H9 (cell line): ENCODE data around the gene SPAG5. TPM values are rescaled to one million over a fixed set of nuclear protein-coding genes. Genes with fewer than 3 reads are reported as not detected.

Experiments
- DNase-seq: peaks from one replicate; pipeline ENCODE4 v3.0.0-alpha.2; 2017
- H2AFZ ChIP-seq: one replicate; pipeline ENCODE4 v1.6.1; 2013; ENCODE audit warnings: mild to moderate bottlenecking, low read length, control low read depth, moderate library complexity
- H2AK5ac ChIP-seq: 2 replicates; pipeline ENCODE4 v1.6.1; 2013; ENCODE audit warnings: low read length, control low read depth, mixed read lengths; ENCODE audit not compliant: insufficient read length
- H2BK120ac ChIP-seq: one replicate; pipeline ENCODE4 v1.6.1; 2013; ENCODE audit warnings: low read depth, mild to moderate bottlenecking, low read length, control low read depth, inconsistent platforms; ENCODE audit not compliant: poor library complexity, severe bottlenecking
- H2BK12ac ChIP-seq: 2 replicates; pipeline ENCODE4 v1.6.1; 2013; ENCODE audit warnings: low read length, control low read depth, mixed read lengths, low read depth; ENCODE audit not compliant: insufficient read length
- H2BK15ac ChIP-seq: 2 replicates; pipeline ENCODE4 v1.6.1; 2013; ENCODE audit warnings: low read depth, low read length, control low read depth
- H2BK20ac ChIP-seq: one replicate; pipeline ENCODE4 v1.6.1; 2013; ENCODE audit warnings: low read depth, mild to moderate bottlenecking, low read length, control low read depth, inconsistent platforms; ENCODE audit not compliant: poor library complexity, severe bottlenecking
- H2BK5ac ChIP-seq: 2 replicates; pipeline ENCODE4 v1.6.1; 2013; ENCODE audit warnings: low read length, control low read depth, mixed read lengths; ENCODE audit not compliant: insufficient read length
- H3K14ac ChIP-seq: 2 replicates; pipeline ENCODE4 v1.6.1; 2013; ENCODE audit warnings: low read length, control low read depth; ENCODE audit not compliant: insufficient read depth
- H3K18ac ChIP-seq: 2 replicates; pipeline ENCODE4 v1.6.1; 2013; ENCODE audit warnings: low read depth, mild to moderate bottlenecking, mixed read lengths, low read length, control low read depth; ENCODE audit not compliant: insufficient read length
- H3K23ac ChIP-seq: 2 replicates; pipeline ENCODE4 v1.6.1; 2013; ENCODE audit warnings: low read length, control low read depth, mixed read lengths, low read depth; ENCODE audit not compliant: insufficient read length
- H3K23me2 ChIP-seq: 2 replicates; pipeline ENCODE4 v1.6.1; 2013; ENCODE audit warnings: low read depth, mild to moderate bottlenecking, mixed read lengths, low read length, control low read depth; ENCODE audit not compliant: insufficient read length, poor library complexity, severe bottlenecking
- H3K27ac ChIP-seq: 2 replicates; pipeline ENCODE4 v1.5.1; 2013; ENCODE audit warnings: low read length, control low read depth, mixed read lengths, low read depth; ENCODE audit not compliant: insufficient read length
- H3K27me3 ChIP-seq: 2 replicates; pipeline ENCODE4 v1.6.1; 2013; ENCODE audit warnings: low read length, control low read depth, inconsistent platforms; ENCODE audit not compliant: insufficient read depth
- H3K4ac ChIP-seq: 2 replicates; pipeline ENCODE4 v1.6.1; 2013; ENCODE audit warnings: low read depth, mild to moderate bottlenecking, control low read depth, inconsistent platforms, low read length, moderate library complexity
- H3K4me1 ChIP-seq: 2 replicates; pipeline ENCODE4 v1.6.1; 2013; ENCODE audit warnings: low read length, control low read depth, inconsistent platforms; ENCODE audit not compliant: insufficient read depth
- H3K4me2 ChIP-seq: 2 replicates; pipeline ENCODE4 v1.6.1; 2013; ENCODE audit warnings: low read length, control low read depth, mixed read lengths; ENCODE audit not compliant: insufficient read length, insufficient read depth
- H3K56ac ChIP-seq: 2 replicates; pipeline ENCODE4 v1.6.1; 2013; ENCODE audit warnings: low read depth, mild to moderate bottlenecking, mixed read lengths, low read length, control low read depth; ENCODE audit not compliant: insufficient read length
- H3K79me1 ChIP-seq: 2 replicates; pipeline ENCODE4 v1.6.1; 2013; ENCODE audit warnings: low read depth, mild to moderate bottlenecking, moderate library complexity, low read length, control low read depth, inconsistent platforms; ENCODE audit not compliant: insufficient read depth, poor library complexity, severe bottlenecking
- H3K79me2 ChIP-seq: 2 replicates; pipeline ENCODE4 v1.6.1; 2013; ENCODE audit warnings: low read length, control low read depth, inconsistent platforms; ENCODE audit not compliant: insufficient read depth
- H3K9ac ChIP-seq: 2 replicates; pipeline ENCODE4 v1.6.1; 2013; ENCODE audit warnings: low read length, control low read depth, mixed read lengths; ENCODE audit not compliant: insufficient read length; ENCODE audit errors: extremely low read depth
- H3K9me3 ChIP-seq: one replicate; pipeline ENCODE4 v1.6.1; 2013; ENCODE audit warnings: low read depth, low read length, inconsistent platforms; ENCODE audit not compliant: control insufficient read depth
- H3T11ph ChIP-seq: one replicate; pipeline ENCODE4 v1.6.1; 2013; ENCODE audit warnings: mild to moderate bottlenecking, low read length, control low read depth, inconsistent platforms
- H4K20me1 ChIP-seq: one replicate; pipeline ENCODE4 v1.6.1; 2013; ENCODE audit not compliant: control insufficient read depth, insufficient read length, insufficient read depth
- H4K5ac ChIP-seq: 2 replicates; pipeline ENCODE4 v1.6.1; 2013; ENCODE audit warnings: low read depth, mild to moderate bottlenecking, mixed read lengths, low read length, control low read depth; ENCODE audit not compliant: insufficient read length
- H4K8ac ChIP-seq: replicated peaks from 2 replicates; pipeline ENCODE4 v1.6.1; 2013; ENCODE audit warnings: low read length, control low read depth, mixed read lengths, low read depth; ENCODE audit not compliant: insufficient read length
- H4K91ac ChIP-seq: 2 replicates; pipeline ENCODE4 v1.6.1; 2013; ENCODE audit warnings: low read depth, mild to moderate bottlenecking, moderate library complexity, mixed read lengths, low read length, control low read depth; ENCODE audit not compliant: insufficient read length
- H3K27ac Mint-ChIP-seq, 3 experiments: 2 replicates in 2 of 3; 3 replicates in 1 of 3; pipeline ENCODE4 v1.8.0; 2020 to 2021; ENCODE audit warnings: mixed read lengths in 3 of 3, mild to moderate bottlenecking in 1 of 3, moderate library complexity in 1 of 3
- H3K27me3 Mint-ChIP-seq: 2 replicates; pipeline ENCODE4 v1.8.0; 2021; ENCODE audit warnings: low read depth, mild to moderate bottlenecking, moderate library complexity, mixed read lengths
- H3K36me3 Mint-ChIP-seq, 3 experiments: 2 replicates in 2 of 3; 3 replicates in 1 of 3; pipeline ENCODE4 v1.8.0; 2020 to 2021; ENCODE audit warnings: low read depth in 3 of 3, mixed read lengths in 3 of 3; ENCODE audit not compliant: insufficient read depth in 1 of 3
- H3K4me1 Mint-ChIP-seq, 2 experiments: 2 replicates each; pipeline ENCODE4 v1.8.0; 2020; ENCODE audit warnings: mixed read lengths in 2 of 2
- H3K4me3 Mint-ChIP-seq, 2 experiments: 2 replicates in 1 of 2; 3 replicates in 1 of 2; pipeline ENCODE4 v1.8.0; 2020 to 2021; ENCODE audit warnings: mild to moderate bottlenecking in 2 of 2, mixed read lengths in 2 of 2, moderate library complexity in 1 of 2
- H3K9me3 Mint-ChIP-seq, 2 experiments: 2 replicates in 1 of 2; 3 replicates in 1 of 2; pipeline ENCODE4 v1.8.0; 2020; ENCODE audit warnings: mild to moderate bottlenecking in 2 of 2, mixed read lengths in 2 of 2, moderate library complexity in 1 of 2
- CTCF ChIP-seq: fragments of 200-600 bp; sonication (generic); conservative IDR thresholded peaks from 3 replicates; pipeline ENCODE4 v1.8.0; 2021; ENCODE audit warnings: antibody characterized with exemption, mild to moderate bottlenecking
- WGBS: extraction: QIAGEN DNeasy Blood & Tissue Kit; methylation state at CpG from one replicate; pipeline ENCODE4 v1.1.7; 2013; ENCODE audit warnings: missing lambda C conversion rate, low lambda C conversion rate, mixed read lengths; ENCODE audit not compliant: insufficient read length; ENCODE audit errors: extremely low coverage; 5-methylcytosine and 5-hydroxymethylcytosine counted together
- total RNA-seq: library from RNA; stranded (reverse); gene quantifications from 2 replicates; pipeline ENCODE4 v1.2.1, GENCODE V29; 2021

The SPAG5 gene
- total RNA-seq, 1 experiment from 2014 or later = 122 TPM

GRCh38 chr17:28615260-28615940 lies 16.6 kb upstream of the SPAG5 start:
- Histone ChIP-seq H3T11ph (no peak overlapping the region), H3K79me1 (no peaks in the 10 kb centered on the region), H3K4me2 (no peak overlapping the region), H3K14ac (no peak overlapping the region), H3K9me3 (no peaks in the 10 kb centered on the region), H3K4me1 (no peaks in the 10 kb centered on the region), H2BK15ac (no peak overlapping the region), H4K5ac (no peak overlapping the region), H4K8ac (no peak overlapping the region), H2AK5ac (no peak overlapping the region), H3K27me3 (no peaks in the 10 kb centered on the region), H2AFZ (no peak overlapping the region), H2BK120ac (no peak overlapping the region), H3K27ac (no peak overlapping the region), H3K18ac (no peak overlapping the region), H3K79me2 (no peaks in the 10 kb centered on the region), H2BK20ac (no peak overlapping the region), H3K56ac (no peak overlapping the region), H3K4ac (no peak overlapping the region), H4K20me1 (no peaks in the 10 kb centered on the region), H3K23ac (no peak overlapping the region), H3K23me2 (no peaks in the 10 kb centered on the region), H2BK5ac (no peak overlapping the region), H4K91ac (no peak overlapping the region), H3K9ac (no peak overlapping the region), H2BK12ac (no peak overlapping the region)
- no peaks in the 10 kb centered on the region for H3K27me3 Mint-ChIP-seq
- no peak for TF ChIP-seq CTCF
- no peaks in the 10 kb centered on the region for H3K9me3 Mint-ChIP-seq
- H3K27ac Mint-ChIP-seq = no peak overlapping the region
- no peak for DNase-seq
- no peaks in the 10 kb centered on the region for H3K4me1 Mint-ChIP-seq
- H3K4me3 Mint-ChIP-seq = no peak overlapping the region
- H3K36me3 Mint-ChIP-seq = peaks cover 47 to 97% (median 86%) of the 10 kb centered on the region in 3 experiments; a peak in 6 of 7 replicates
- WGBS = no CpG with 5 or more reads among the region's 4 CpGs
